Muscle of arm (tissue), 12 donors: Measurements from ENCODE around the gene MRC2. TPM values are rescaled to one million over a fixed set of nuclear protein-coding genes. Genes with fewer than 3 reads are reported as not detected.
"Not testable (repeated sequence)": the region's sequence is repeated elsewhere in the genome, so short reads cannot be mapped to it uniquely, and the experiment has no call there.

Experiments used
- DNase-seq: peaks from one replicate; pipeline ENCODE4 v3.0.0-alpha.2; 2013
- polyA plus RNA-seq, 12 donors: library from polyadenylated mRNA; unstranded; fragments of 120-200 nt; gene quantifications; one replicate each; pipeline ENCODE4 v1.2.1, GENCODE V29; 2013; ENCODE audit not compliant: insufficient read length in 12 of 12

Gene MRC2
- polyA plus RNA-seq, 12 donors, result 105 to 196 (median 128) TPM

DNA sequence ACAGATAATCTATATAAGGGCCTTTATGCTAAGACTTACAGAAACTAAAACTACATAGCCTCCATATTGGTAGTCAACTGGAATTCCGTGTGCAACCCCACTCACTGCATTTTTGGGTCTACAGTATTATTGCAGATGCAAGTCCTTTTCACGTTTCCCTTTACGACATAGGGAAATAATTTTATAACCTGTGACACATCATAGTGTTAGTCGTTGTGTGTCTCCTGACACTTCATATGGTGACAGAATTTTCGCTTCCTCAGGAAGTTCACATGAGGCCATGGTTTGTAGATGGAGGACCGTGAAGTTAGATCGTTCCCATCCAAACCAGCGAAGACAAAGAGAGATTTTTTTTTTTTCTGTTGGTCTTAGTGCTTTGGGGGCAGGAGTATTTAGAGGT is 15.7 kb upstream of the MRC2 start:
- no peak for DNase-seq

DNA sequence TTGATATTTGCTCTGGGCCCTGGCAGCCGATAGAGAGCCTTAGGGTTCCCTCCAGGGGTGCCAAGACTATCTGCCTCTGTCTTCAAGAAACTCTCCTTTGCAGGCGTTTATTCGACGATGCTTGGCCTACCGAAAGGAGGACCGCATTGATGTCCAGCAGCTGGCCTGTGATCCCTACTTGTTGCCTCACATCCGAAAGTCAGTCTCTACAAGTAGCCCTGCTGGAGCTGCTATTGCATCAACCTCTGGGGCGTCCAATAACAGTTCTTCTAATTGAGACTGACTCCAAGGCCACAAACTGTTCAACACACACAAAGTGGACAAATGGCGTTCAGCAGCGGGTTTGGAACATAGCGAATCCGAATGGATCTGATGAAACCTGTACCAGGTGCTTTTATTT is 15.2 kb upstream of the MRC2 start:
- not testable (repeated sequence) for DNase-seq

- not testable (repeated sequence) for DNase-seq
Measured at GRCh38 chr17:62613095-62613494, 14.4 kb upstream of the MRC2 start.

GRCh38 chr17:62614142-62614541 is 13.3 kb upstream of the MRC2 start:
- peak; percentile 85 for DNase-seq

DNA sequence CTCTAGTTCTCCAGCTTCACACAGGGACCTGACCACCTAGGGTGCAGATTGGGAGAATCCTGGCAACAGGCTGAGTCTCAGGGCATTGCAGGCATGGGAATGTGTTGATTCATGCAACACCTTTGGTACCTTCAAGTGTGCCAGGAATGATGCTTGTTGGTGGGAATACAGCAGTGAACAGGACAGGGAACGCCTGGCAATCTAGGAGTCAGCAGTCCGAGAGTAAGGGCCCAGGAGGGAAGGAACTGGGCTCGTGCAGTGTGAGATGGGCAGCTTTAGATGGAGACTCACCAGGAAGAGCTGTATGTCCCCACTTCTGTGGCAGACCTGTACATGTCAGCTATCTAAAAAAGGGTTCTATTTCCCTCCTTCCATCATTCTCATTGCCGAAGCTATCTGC is 12.0 kb upstream of the MRC2 start:
- DNase-seq, result no peak

GRCh38 chr17:62616993-62617893 is 10.2 kb upstream of the MRC2 start:
- no peak for DNase-seq

DNA sequence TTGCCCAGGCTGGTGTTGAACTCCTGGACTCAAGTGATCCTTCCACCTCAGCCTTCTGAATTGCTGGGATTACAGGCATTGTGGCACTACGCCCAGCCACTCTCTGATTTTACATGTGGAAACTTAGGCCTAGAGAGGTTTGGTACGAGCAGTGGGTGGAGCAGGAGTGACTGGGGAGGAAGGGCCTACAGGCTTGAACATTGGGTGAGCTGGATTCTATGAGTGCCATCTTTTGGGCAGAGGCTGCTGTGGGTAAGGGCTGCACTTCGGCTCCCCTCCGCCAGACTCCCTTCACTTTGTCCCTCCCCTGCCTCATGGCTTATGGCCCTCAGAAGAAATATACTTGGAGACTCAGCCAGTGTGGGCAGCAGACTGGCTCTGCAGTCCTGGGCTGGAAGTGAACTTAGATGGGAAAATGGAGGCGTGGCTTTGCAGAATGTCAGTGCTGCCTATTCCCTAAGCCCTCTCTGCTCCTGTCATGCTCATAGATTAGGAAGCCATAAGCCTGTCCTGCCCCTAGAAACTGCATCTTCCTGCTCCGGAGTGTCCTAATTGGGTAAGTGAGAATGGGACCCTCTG is 9.5 kb upstream of the MRC2 start:
- no peak for DNase-seq

DNA sequence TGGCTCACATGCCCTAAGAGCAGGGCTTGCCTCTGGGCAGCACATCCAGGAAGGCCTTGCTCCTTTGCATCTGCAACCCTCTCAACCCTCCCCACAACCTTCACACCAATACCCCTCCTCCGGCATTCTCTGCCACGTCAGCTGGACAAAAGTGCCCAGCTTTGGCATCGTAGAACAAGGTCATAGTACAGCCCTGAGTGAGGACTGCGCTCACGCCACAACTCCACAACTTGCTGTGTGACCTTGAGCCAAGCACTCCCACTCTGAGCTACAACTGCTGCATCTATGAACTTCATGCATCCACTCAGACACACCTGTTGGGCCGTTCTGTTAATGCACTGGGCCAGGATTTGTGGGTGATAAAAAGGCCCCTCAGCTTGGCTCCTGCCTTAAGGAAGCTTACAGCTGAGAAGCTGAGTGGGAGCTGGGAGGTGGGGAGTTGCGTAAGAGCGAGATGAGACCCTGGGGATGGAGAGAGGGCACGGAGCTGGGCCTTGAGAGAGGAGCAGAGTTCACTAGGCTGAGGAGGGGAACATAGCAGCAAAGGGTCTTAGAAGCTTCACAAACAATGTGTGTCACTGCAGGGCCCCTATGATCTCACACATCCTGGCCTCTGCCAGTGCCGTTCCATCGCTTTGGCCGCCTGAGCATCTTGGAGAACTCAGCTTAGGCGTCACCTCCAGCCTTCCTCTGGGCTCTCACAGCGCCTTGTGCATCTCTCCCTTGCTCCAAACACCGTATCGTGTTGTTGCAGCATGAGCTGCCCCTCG is 8.6 kb upstream of the MRC2 start:
- peak; percentile 63 for DNase-seq

DNA sequence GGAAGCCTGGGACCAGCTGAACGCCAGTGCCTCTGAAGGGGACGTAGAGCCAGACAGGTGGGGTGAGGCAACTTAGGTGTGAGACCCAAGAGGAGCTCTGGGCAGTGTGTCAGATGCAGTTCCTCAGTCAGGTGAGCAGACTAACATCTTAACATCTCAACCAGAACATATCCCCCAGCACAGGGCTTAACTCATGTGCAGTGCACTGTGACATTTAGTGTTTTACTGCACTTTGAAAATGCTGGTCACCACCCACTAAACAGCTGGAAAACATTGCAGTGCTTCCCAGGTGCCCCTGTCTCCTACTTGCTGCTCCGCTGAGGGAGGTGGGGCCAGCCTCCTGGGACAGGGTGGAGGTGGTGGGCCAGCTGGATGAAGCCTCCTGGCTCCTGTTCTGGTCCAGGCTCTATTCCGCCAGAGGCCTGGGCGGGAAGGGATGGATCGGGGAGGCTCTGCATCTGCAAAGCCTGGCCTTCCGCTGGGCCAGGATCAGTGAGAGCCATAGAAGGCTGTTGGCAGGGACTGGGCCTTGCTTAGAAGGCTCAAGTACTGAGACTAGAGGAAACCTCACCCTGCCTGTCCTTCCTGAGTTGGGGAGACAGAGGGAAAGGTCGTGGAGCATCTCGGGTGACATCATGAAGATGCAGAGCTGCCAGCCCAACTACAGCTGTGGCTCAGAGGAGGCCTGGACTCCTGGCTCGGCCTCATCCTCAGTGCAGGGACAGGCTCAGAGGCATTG is 7.9 kb upstream of the MRC2 start:
- no peak for DNase-seq

DNA sequence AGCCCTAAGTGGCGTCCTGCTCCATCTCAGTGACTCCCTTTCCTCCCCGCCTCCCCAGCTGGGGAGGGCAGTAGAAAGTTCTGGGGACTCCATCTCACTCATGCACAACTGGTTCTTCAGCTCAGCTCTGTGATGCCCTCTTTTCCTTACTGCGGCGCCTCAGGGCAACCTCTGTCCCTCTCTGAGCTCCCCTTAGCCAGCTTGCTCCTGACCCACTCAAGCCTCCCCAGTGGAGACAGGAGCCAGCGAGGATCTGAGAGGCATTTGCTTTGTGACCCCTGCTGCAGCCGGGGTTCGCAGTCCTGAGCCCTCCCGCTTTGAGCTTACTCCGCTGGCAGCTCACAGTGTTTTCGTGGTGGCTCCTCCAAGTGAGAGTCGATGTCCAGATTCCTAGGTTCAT is 6.2 kb upstream of the MRC2 start:
- DNase-seq, result no peak

GRCh38 chr17:62625184-62625869 is 2.1 kb upstream of the MRC2 start:
- DNase-seq, result no peak

GRCh38 chr17:62625870-62626200 is 1.6 kb upstream of the MRC2 start:
- DNase-seq, result no peak

GRCh38 chr17:62626719-62627218 is 701 bp upstream of the MRC2 start:
- DNase-seq, result peak; percentile 91

GRCh38 chr17:62627904-62628633 is 599 bp downstream of the MRC2 start:
- DNase-seq, result peak; percentile 80

GRCh38 chr17:62628831-62629555 is 1.5 kb downstream of the MRC2 start:
- DNase-seq, result no peak

DNA sequence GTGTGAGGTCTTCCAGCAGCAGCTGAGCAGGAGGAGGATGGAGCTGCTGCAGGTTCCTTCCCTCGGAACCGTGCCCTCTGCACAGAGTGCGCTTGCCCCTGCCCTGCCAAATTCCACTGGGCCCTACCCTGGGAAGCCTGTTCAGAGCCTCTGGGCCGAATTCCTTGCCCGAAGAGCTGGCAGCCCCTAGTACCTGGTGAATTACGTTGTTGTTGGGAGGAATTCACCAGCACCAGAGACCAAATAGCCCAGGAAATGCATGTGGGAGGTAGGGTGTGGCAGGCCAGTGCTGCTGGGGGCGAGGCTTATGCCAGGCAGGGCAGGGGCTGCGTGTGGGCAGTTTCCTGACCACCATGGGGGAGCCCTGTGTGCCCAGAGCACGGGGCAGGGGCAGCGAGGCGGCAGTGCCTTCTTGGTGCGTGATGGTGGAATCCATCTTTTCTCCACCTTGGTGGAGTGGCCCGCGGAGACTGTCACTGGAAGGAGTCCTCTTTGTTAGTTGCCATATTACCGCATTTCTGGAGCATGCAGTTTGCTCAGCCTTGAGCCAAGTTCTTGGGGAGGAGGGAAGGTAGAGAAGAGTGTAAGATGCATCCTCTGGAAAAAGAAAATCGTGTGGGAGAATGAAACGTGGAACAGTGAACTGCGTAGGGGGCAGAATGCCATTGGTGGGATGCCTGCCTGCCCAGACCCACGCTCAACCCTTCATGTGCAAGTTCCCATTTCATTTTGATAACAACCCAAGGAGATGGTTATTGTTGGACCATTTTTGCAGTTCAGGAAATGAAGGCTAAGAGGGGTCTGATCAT is 2.3 kb downstream of the MRC2 start:
- no peak for DNase-seq

GRCh38 chr17:62630365-62631085 is 3.1 kb downstream of the MRC2 start:
- no peak for DNase-seq
